Thyroid gland (tissue), 4 donors: ENCODE results near the gene POU3F3. TPM values are rescaled to one million over a fixed set of nuclear protein-coding genes. Genes with fewer than 3 reads are reported as not detected.

Experiments
- DNase-seq, 2 donors: peaks; one replicate each; pipeline ENCODE4 v3.0.0-alpha.2; 2019
- H3K27ac ChIP-seq, 3 donors: fragments of 200-600 bp; sonication (generic); 1 replicate in 2 of 3; 2 replicates in 1 of 3; pipeline ENCODE4 v1.5.1; 2016 to 2019; ENCODE audit warnings: mild to moderate bottlenecking in 1 of 3, moderate library complexity in 1 of 3
- H3K27me3 ChIP-seq: fragments of 200-600 bp; sonication (generic); one replicate; pipeline ENCODE4 v1.5.1; 2019
- H3K36me3 ChIP-seq, 2 donors: fragments of 200-600 bp; sonication (generic); one replicate each; pipeline ENCODE4 v1.5.1; 2016 to 2019
- H3K4me1 ChIP-seq, 2 donors: fragments of 200-600 bp; sonication (generic); one replicate each; pipeline ENCODE4 v1.5.1; 2017 to 2019
- H3K4me3 ChIP-seq, 3 donors: fragments of 200-600 bp; sonication (generic); replicated peaks in 1 of 3; 1 replicate in 2 of 3; 2 replicates in 1 of 3; pipeline ENCODE4 v1.5.1; 2016; ENCODE audit warnings: mild to moderate bottlenecking in 1 of 3
- H3K9me3 ChIP-seq: fragments of 200-600 bp; sonication (generic); one replicate; pipeline ENCODE4 v1.5.1; 2017
- CTCF ChIP-seq, 6 experiments: fragments of 200-600 bp in 3 of 6; fragments of 450-650 bp in 3 of 6; sonication (generic) in 3 of 6; IDR thresholded peaks; one replicate each; pipeline ENCODE4 v1.5.1; 2016 to 2019; ENCODE audit warnings: antibody characterized with exemption in 6 of 6, mild to moderate bottlenecking in 2 of 6, inconsistent platforms in 1 of 6, moderate library complexity in 1 of 6
- POLR2A ChIP-seq, 2 donors: fragments of 450-650 bp; IDR thresholded peaks; one replicate each; pipeline ENCODE4 v1.6.1; 2017; ENCODE audit warnings: antibody characterized with exemption in 2 of 2, mild to moderate bottlenecking in 2 of 2, moderate library complexity in 1 of 2
- WGBS, 2 donors: methylation state at CpG; one replicate each; pipeline ENCODE4 v1.1.5; 2017; 5-methylcytosine and 5-hydroxymethylcytosine counted together
- intact Hi-C: fragments of 100-400 bp; cut with DNase I; formaldehyde crosslinking; loops from one replicate; pipeline ENCODE4 v1.15.1; 2023
- total RNA-seq, 4 donors: library from RNA; depleted of rRNA; stranded (reverse); fragments of >200 nt; gene quantifications; one replicate each; pipeline ENCODE4 v1.2.3, GENCODE V29; 2016

The POU3F3 gene
- total RNA-seq, 4 donors from 2014 or later, result 0.22 TPM; not detected in 3

- Histone ChIP-seq H3K27ac (no peak overlapping the region), H3K9me3 (no peaks in the 10 kb centered on the region), H3K36me3 (no peaks in the 10 kb centered on the region), H3K4me1 (no peaks in the 10 kb centered on the region), H3K4me3 (no peak overlapping the region), H3K27me3 (no peaks in the 10 kb centered on the region)
- 81 to 83% methylated on average over 17 of the region's 17 CpGs for WGBS, 2 donors
- intact Hi-C loops, result no loop called here
- DNase-seq, result no peak
- TF ChIP-seq POLR2A (IDR thresholded peaks at IDR 0.05) (no peak), CTCF (IDR thresholded peaks at IDR 0.05) (no peak)
Observed at GRCh38 chr2:104834431-104835153, 19.3 kb upstream of the POU3F3 start.

GRCh38 chr2:104836265-104836664, 17.6 kb upstream of the POU3F3 start:
- DNase-seq, result no peak
- Histone ChIP-seq H3K36me3 (no peaks in the 10 kb centered on the region), H3K27ac (no peak overlapping the region), H3K4me3 (no peak overlapping the region), H3K4me1 (no peaks in the 10 kb centered on the region), H3K9me3 (no peaks in the 10 kb centered on the region), H3K27me3 (no peaks in the 10 kb centered on the region)
- intact Hi-C loops, result no loop called here
- TF ChIP-seq CTCF (IDR thresholded peaks at IDR 0.05) (no peak), POLR2A (IDR thresholded peaks at IDR 0.05) (no peak)
- WGBS, 2 donors, result 72 to 87% methylated on average over 3 of the region's 3 CpGs

GRCh38 chr2:104836841-104837240, 17.1 kb upstream of the POU3F3 start:
- Histone ChIP-seq H3K4me1 (no peaks in the 10 kb centered on the region), H3K27ac (no peak overlapping the region), H3K27me3 (no peaks in the 10 kb centered on the region), H3K9me3 (no peaks in the 10 kb centered on the region), H3K4me3 (no peak overlapping the region), H3K36me3 (no peaks in the 10 kb centered on the region)
- WGBS, 2 donors, result 90 to 92% methylated on average over 1 of the region's 1 CpG
- TF ChIP-seq POLR2A (IDR thresholded peaks at IDR 0.05), result no peak
- no peak for TF ChIP-seq CTCF (IDR thresholded peaks at IDR 0.05)
- no peak for DNase-seq
- intact Hi-C loops, result no loop called here

- H3K36me3 ChIP-seq, result no peaks in the 10 kb centered on the region
Observed at GRCh38 chr2:104840156-104840555, 13.8 kb upstream of the POU3F3 start.

More at GRCh38 chr2:104840156-104840555, 13.8 kb upstream of the POU3F3 start:
- H3K4me1 ChIP-seq, result peaks cover 0 to 17% of the 10 kb centered on the region in 2 donors
- H3K27ac ChIP-seq, result no peak overlapping the region
- 92 to 95% methylated on average over 1 of the region's 1 CpG for WGBS, 2 donors
- DNase-seq, result no peak
- intact Hi-C loops, result no loop called here
- TF ChIP-seq CTCF (IDR thresholded peaks at IDR 0.05), result no peak
- TF ChIP-seq POLR2A (IDR thresholded peaks at IDR 0.05), result no peak
- H3K27me3 ChIP-seq, result peaks cover 27% of the 10 kb centered on the region
- no peaks in the 10 kb centered on the region for H3K9me3 ChIP-seq
- no peak overlapping the region for H3K4me3 ChIP-seq
